GM12878 (cell line): Measurements from ENCODE around the gene IL10RA. TPM values are rescaled to one million over a fixed set of nuclear protein-coding genes. Genes with fewer than 3 reads are reported as not detected.
A peak's percentile ranks its signal among the peaks of the same experiment; 100 is the strongest.

Source experiments
- ATAC-seq: fragments of 200-7000 bp; cut with Tn5 transposase; 3 replicates; pipeline ENCODE4 v1.9.1; 2020; ENCODE audit warnings: mild to moderate bottlenecking, moderate library complexity
- BruUV-seq: library from RNA; stranded (reverse); fragments of 400-500 nt; replicated peaks from 2 replicates; lab custom pipeline; 2021; lab: Mats Ljungman, UMichigan
- CTCF ChIA-PET: fragments of 300-600 bp; sonication (Branson Sonifier 250); formaldehyde crosslinking; extraction: SDS; loops from one replicate; lab custom pipeline; 2021; ENCODE audit warnings: inconsistent platforms; lab: Yijun Ruan, JAX
- POLR2A ChIA-PET: fragments of 350-600 bp; formaldehyde crosslinking; extraction: SDS; loops from one replicate; lab custom pipeline; 2021; ENCODE audit warnings: inconsistent platforms; lab: Charles Lee
- RAD21 ChIA-PET: fragments of 300-600 bp; sonication (Branson Sonifier 250); formaldehyde crosslinking; loops from one replicate; lab custom pipeline; 2023; ENCODE audit warnings: antibody characterized with exemption; ENCODE audit not compliant: unreplicated experiment; lab: Charles Lee
- SMC1A ChIA-PET: fragments of 300-600 bp; sonication (Branson Sonifier 250); formaldehyde crosslinking; loops from one replicate; lab custom pipeline; 2023; ENCODE audit not compliant: unreplicated experiment, uncharacterized antibody; lab: Charles Lee
- DNase-seq: peaks from one replicate; pipeline ENCODE4 v3.0.0-alpha.2; 2011; ENCODE audit warnings: low read depth, low spot score
- FAIRE-seq: peaks from 3 replicates; lab custom pipeline; 2011; peaks lifted over from hg19 to GRCh38; lab: Jason Lieb, UNC
- H2AFZ ChIP-seq: 2 replicates; pipeline ENCODE4 v1.6.0; 2011; ENCODE audit warnings: low read depth, low read length, control low read depth; ENCODE audit not compliant: control insufficient read depth
- H3K27ac ChIP-seq: 2 replicates; pipeline ENCODE4 v1.5.1; 2011; ENCODE audit warnings: control low read depth; ENCODE audit not compliant: control insufficient read depth, insufficient read depth
- H3K27me3 ChIP-seq, 2 experiments: replicated peaks in 1 of 2; 2 replicates each; pipeline versions ENCODE4 v1.6.0 to v1.6.1; 2011; ENCODE audit warnings: low read length in 1 of 2; ENCODE audit not compliant: control insufficient read depth in 2 of 2, insufficient read depth in 2 of 2
- H3K36me3 ChIP-seq, 2 experiments: 2 replicates each; pipeline ENCODE4 v1.5.1; 2011; ENCODE audit warnings: low read length in 1 of 2; ENCODE audit not compliant: control insufficient read depth in 2 of 2, insufficient read depth in 2 of 2
- H3K4me1 ChIP-seq: 2 replicates; pipeline ENCODE4 v1.6.1; 2011; ENCODE audit warnings: mild to moderate bottlenecking, low read length, moderate library complexity, mixed read lengths; ENCODE audit not compliant: control insufficient read depth, insufficient read depth
- H3K4me2 ChIP-seq: 2 replicates; pipeline ENCODE4 v1.6.0; 2011; ENCODE audit warnings: control low read depth; ENCODE audit not compliant: control insufficient read depth, insufficient read depth
- H3K4me3 ChIP-seq: fragments of 200-600 bp; sonication (generic); 2 replicates; pipeline ENCODE4 v1.5.1; 2016
- H3K79me2 ChIP-seq: 2 replicates; pipeline ENCODE4 v1.6.0; 2011; ENCODE audit warnings: low read length; ENCODE audit not compliant: control insufficient read depth, insufficient read depth
- H3K9ac ChIP-seq: 2 replicates; pipeline ENCODE4 v1.8.0; 2011; ENCODE audit warnings: low read length, control low read depth, mixed read lengths; ENCODE audit not compliant: control insufficient read depth, insufficient read depth
- H3K9me3 ChIP-seq: replicated peaks from 3 replicates; pipeline ENCODE4 v1.5.1; 2011; ENCODE audit warnings: mild to moderate bottlenecking, low read length; ENCODE audit not compliant: control insufficient read depth, insufficient read depth
- H4K20me1 ChIP-seq: 2 replicates; pipeline ENCODE4 v1.6.0; 2011; ENCODE audit not compliant: control insufficient read depth, insufficient read depth
- EP300 ChIP-seq, 2 experiments: fragments of 150-350 bp in 1 of 2; IDR thresholded peaks; 2 replicates each; pipeline ENCODE4 v1.6.1; 2011 to 2012; ENCODE audit warnings: low read depth in 2 of 2, low read length in 2 of 2, borderline replicate concordance in 1 of 2, improper control_type of control experiment in 1 of 2, inconsistent platforms in 1 of 2; ENCODE audit not compliant: control insufficient read depth in 1 of 2
- ETV6 ChIP-seq, 2 experiments: fragments of 450-650 bp in 1 of 2; IDR thresholded peaks in 1 of 2; conservative IDR thresholded peaks in 1 of 2; 2 replicates each; pipeline ENCODE4 v1.6.1; 2014; ENCODE audit warnings: antibody characterized with exemption in 1 of 2, borderline replicate concordance in 1 of 2, low read depth in 1 of 2, mild to moderate bottlenecking in 1 of 2, moderate library complexity in 1 of 2
- FOS ChIP-seq: IDR thresholded peaks from 3 replicates; pipeline ENCODE4 v1.6.1; 2011; ENCODE audit warnings: borderline replicate concordance; ENCODE audit not compliant: insufficient read length; ENCODE audit errors: extremely low read depth
- FOXK2 ChIP-seq: fragments of 450-650 bp; IDR thresholded peaks from 2 replicates; pipeline ENCODE4 v1.6.1; 2017; ENCODE audit warnings: mild to moderate bottlenecking, moderate library complexity
- GABPA ChIP-seq: IDR thresholded peaks from 2 replicates; pipeline ENCODE4 v1.6.1; 2014; ENCODE audit warnings: antibody characterized with exemption, low read depth, mild to moderate bottlenecking, inconsistent platforms
- HSF1 ChIP-seq: fragments of 150-350 bp; IDR thresholded peaks from 2 replicates; pipeline ENCODE4 v1.6.1; 2014; ENCODE audit warnings: mild to moderate bottlenecking, low read depth, low read length
- IKZF1 ChIP-seq: fragments of 450-650 bp; conservative IDR thresholded peaks from 2 replicates; pipeline ENCODE4 v1.6.1; 2017; ENCODE audit warnings: antibody characterized with exemption, mild to moderate bottlenecking
- JUNB ChIP-seq: IDR thresholded peaks from 2 replicates; pipeline ENCODE4 v1.6.1; 2016; ENCODE audit warnings: antibody characterized with exemption, mild to moderate bottlenecking
- KDM1A ChIP-seq: fragments of 200-600 bp; sonication (generic); IDR thresholded peaks from 2 replicates; pipeline ENCODE4 v1.6.1; 2016; ENCODE audit warnings: borderline replicate concordance
- NFIC ChIP-seq: IDR thresholded peaks from 2 replicates; pipeline ENCODE4 v1.6.1; 2012; ENCODE audit warnings: low read depth, mild to moderate bottlenecking, inconsistent platforms, low read length, moderate library complexity
- PAX8 ChIP-seq: fragments of 450-650 bp; IDR thresholded peaks from 2 replicates; pipeline ENCODE4 v1.6.1; 2017; ENCODE audit warnings: mild to moderate bottlenecking, moderate library complexity
- POLR2AphosphoS5 ChIP-seq: IDR thresholded peaks from 2 replicates; pipeline ENCODE4 v1.6.1; 2011; ENCODE audit warnings: mild to moderate bottlenecking, low read length, inconsistent platforms
- TBL1XR1 ChIP-seq: IDR thresholded peaks from 2 replicates; pipeline ENCODE4 v1.6.1; 2012; ENCODE audit warnings: low read depth, low read length, improper control_type of control experiment
- TCF7 ChIP-seq: IDR thresholded peaks from 2 replicates; pipeline ENCODE4 v1.6.1; 2014; ENCODE audit warnings: antibody characterized with exemption, borderline replicate concordance
- ZSCAN29 ChIP-seq: fragments of 450-650 bp; IDR thresholded peaks from 2 replicates; pipeline ENCODE4 v1.6.1; 2017; ENCODE audit warnings: mild to moderate bottlenecking, moderate library complexity
- WGBS: methylation state at CpG from one replicate; pipeline ENCODE4 v1.1.6; 2016; ENCODE audit warnings: low lambda C conversion rate; ENCODE audit not compliant: insufficient replicate concordance, insufficient coverage; ENCODE audit errors: missing lambda C conversion rate; 5-methylcytosine and 5-hydroxymethylcytosine counted together
- in situ Hi-C: fragments of 300-500 bp; cut with MboI; formaldehyde crosslinking; loops from 9 replicates; pipeline ENCODE4 v1.14.3; 2018; ENCODE audit warnings: mixed read lengths
- intact Hi-C: fragments of 100-400 bp; cut with micrococcal nuclease; formaldehyde crosslinking; loops from one replicate; pipeline ENCODE4 v1.14.2; 2022; ENCODE audit not compliant: unreplicated experiment
- polyA plus RNA-seq, 11 experiments: library from polyadenylated mRNA; depleted of rRNA in 4 of 11; unstranded in 6 of 11; stranded (reverse) in 5 of 11; fragments of >200 nt; fragmentation: Nextera tagmentation in 4 of 11; fragmentation: Illumina TruSeq in 1 of 11; extraction: Ambion mirVana in 4 of 11; extraction: Trizol in 1 of 11; gene quantifications; 1 replicate in 1 of 11; 2 replicates in 10 of 11; pipeline versions ENCODE4 v1.2.1 to v1.2.3, GENCODE V29; 2011 to 2016; ENCODE audit warnings: inconsistent platforms in 2 of 11, missing spikeins in 2 of 11, low read depth in 1 of 11
- total RNA-seq, 4 experiments: library from RNA; depleted of rRNA in 3 of 4; stranded (reverse); fragments of >200 nt in 3 of 4; fragmentation: Illumina TruSeq in 1 of 4; extraction: Trizol in 1 of 4; gene quantifications; 2 replicates each; pipeline versions ENCODE4 v1.2.1 to v1.2.3, GENCODE V29; 2013 to 2021
- TF ChIP-seq, protein P1 (sequence below): fragments of 450-650 bp; IDR thresholded peaks from 2 replicates; pipeline ENCODE4 v1.6.1; 2014; ENCODE audit warnings: mild to moderate bottlenecking
- TF ChIP-seq, protein P2 (sequence below): IDR thresholded peaks from 2 replicates; pipeline ENCODE4 v1.6.1; 2012; ENCODE audit warnings: low read length, inconsistent platforms

The IL10RA gene
- total and polyA plus RNA-seq, 10 of the 15 experiments (the other 5 are each of a cell fraction or from before 2014, with no cell fraction given), result 0.77 to 45.9 (median 9.6) TPM

GRCh38 chr11:117936973-117937372 is 49.2 kb upstream of the IL10RA start:
- Histone ChIP-seq H3K4me3 (no peak overlapping the region), H3K4me2 (no peak overlapping the region), H3K9ac (no peak overlapping the region), H2AFZ (no peak overlapping the region), H3K27ac (no peak overlapping the region), H3K9me3 (no peaks in the 10 kb centered on the region), H3K79me2 (no peaks in the 10 kb centered on the region), H3K36me3 (no peaks in the 10 kb centered on the region), H4K20me1 (no peaks in the 10 kb centered on the region), H3K4me1 (peaks cover 23% of the 10 kb centered on the region), H3K27me3 (no peaks in the 10 kb centered on the region)
- RAD21 ChIA-PET, result interaction anchor here (0.7 to 8.9 kb wide), 16 partner anchors 9 to 331 kb away, joined by 3 to 91 read pairs (median 6); partner anchors contain the start of gene IL10RA
- peak; percentile 75 for ATAC-seq
- intact Hi-C loops (no loop called here), in situ Hi-C loops (no loop called here)
- CTCF ChIA-PET, result interaction anchor here (0.7 to 4.7 kb wide), 14 partner anchors 9 to 234 kb away, joined by 3 to 90 read pairs (median 4); partner anchors contain the start of gene FXYD2
- SMC1A ChIA-PET, result interaction anchor here (0.5 to 10.7 kb wide), 19 partner anchors 8 to 129 kb away, joined by 3 to 160 read pairs (median 9); partner anchors contain the start of gene FXYD2
- no peak for DNase-seq
- no TSS peak for BruUV-seq
- FAIRE-seq, result no peak
- POLR2A ChIA-PET, result interaction anchor here (0.6 to 2.6 kb wide), 9 partner anchors 8 to 122 kb away, joined by 3 to 14 read pairs (median 5); partner anchors contain the start of gene FXYD2
- WGBS, result 23% methylated on average over 6 of the region's 6 CpGs
- TF ChIP-seq, protein P1, sequence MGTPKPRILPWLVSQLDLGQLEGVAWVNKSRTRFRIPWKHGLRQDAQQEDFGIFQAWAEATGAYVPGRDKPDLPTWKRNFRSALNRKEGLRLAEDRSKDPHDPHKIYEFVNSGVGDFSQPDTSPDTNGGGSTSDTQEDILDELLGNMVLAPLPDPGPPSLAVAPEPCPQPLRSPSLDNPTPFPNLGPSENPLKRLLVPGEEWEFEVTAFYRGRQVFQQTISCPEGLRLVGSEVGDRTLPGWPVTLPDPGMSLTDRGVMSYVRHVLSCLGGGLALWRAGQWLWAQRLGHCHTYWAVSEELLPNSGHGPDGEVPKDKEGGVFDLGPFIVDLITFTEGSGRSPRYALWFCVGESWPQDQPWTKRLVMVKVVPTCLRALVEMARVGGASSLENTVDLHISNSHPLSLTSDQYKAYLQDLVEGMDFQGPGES, result no peak
- TF ChIP-seq POLR2AphosphoS5 (no peak), ZSCAN29 (no peak), PAX8 (no peak), NFIC (peak; percentile 18; the same call in 1 of the 2 replicates), ETV6 (conservative IDR thresholded peaks at IDR 0.05 in 1 of 2, IDR thresholded peaks at IDR 0.05 in 1 of 2; ENCODE audit: borderline replicate concordance in 1 of 2, low read depth in 1 of 2) (no peak), FOXK2 (no peak), KDM1A (no peak), JUNB (peak; percentile 45), TCF7 (no peak), TBL1XR1 (no peak), FOS (no peak), GABPA (no peak), EP300 (IDR thresholded peaks at IDR 0.05; ENCODE audit: borderline replicate concordance in 1 of 2, control insufficient read depth in 1 of 2, low read depth in 2 of 2, low read length in 2 of 2) (0 out of 4 replicates have a peak, but pooled peaks of 1 of the 2 experiments have one; percentile 36), IKZF1 (no peak), HSF1 (no peak)
- TF ChIP-seq, protein P2, sequence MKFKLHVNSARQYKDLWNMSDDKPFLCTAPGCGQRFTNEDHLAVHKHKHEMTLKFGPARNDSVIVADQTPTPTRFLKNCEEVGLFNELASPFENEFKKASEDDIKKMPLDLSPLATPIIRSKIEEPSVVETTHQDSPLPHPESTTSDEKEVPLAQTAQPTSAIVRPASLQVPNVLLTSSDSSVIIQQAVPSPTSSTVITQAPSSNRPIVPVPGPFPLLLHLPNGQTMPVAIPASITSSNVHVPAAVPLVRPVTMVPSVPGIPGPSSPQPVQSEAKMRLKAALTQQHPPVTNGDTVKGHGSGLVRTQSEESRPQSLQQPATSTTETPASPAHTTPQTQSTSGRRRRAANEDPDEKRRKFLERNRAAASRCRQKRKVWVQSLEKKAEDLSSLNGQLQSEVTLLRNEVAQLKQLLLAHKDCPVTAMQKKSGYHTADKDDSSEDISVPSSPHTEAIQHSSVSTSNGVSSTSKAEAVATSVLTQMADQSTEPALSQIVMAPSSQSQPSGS, result no peak
